Hepatocyte (in vitro differentiated cells): Measurements from ENCODE around the gene BNIP2.

Experiments
- CTCF ChIP-seq: fragments of 200-600 bp; sonication (generic); IDR thresholded peaks from 2 replicates; pipeline ENCODE4 v1.5.1; 2016; ENCODE audit warnings: antibody characterized with exemption, mild to moderate bottlenecking; ENCODE audit not compliant: poor library complexity
- EZH2 ChIP-seq: fragments of 200-600 bp; sonication (generic); IDR thresholded peaks from 2 replicates; pipeline ENCODE4 v1.6.1; 2016; ENCODE audit warnings: antibody characterized with exemption, mild to moderate bottlenecking, borderline replicate concordance

DNA sequence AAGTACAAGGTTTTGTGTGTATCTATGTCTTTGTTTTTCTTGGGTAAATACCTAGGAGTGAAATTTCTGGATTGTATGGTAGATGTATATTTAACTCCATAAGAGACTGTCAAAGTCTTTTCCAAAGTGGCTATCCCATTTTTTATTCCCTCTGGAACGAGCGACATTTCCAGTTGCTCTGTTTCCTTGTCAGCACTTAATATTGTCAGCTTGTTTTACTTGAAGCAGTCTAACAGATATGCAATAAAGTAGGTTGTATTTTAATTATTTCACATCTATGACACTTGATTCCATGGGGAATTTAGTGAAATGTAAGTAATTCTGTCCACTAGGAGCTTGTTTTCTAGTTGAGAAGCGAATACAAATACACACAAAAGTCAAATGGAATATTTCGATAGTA is 18.5 kb upstream of the BNIP2 start:
- TF ChIP-seq CTCF = no peak
- no peak for TF ChIP-seq EZH2
